Measurements from ENCODE around the gene SMC6. TPM values are rescaled to one million over a fixed set of nuclear protein-coding genes. Genes with fewer than 3 reads are reported as not detected.

SMC6 gene
- total and polyA plus RNA-seq, 10 of the 15 experiments (the other 5 are each of a cell fraction or from before 2014, with no cell fraction given), result 12.8 to 63.8 (median 38.8) TPM

- TF ChIP-seq TCF7 (IDR thresholded peaks at IDR 0.05; ENCODE audit: borderline replicate concordance) (no peak), ZNF592 (IDR thresholded peaks at IDR 0.05) (no peak), HDGF (IDR thresholded peaks at IDR 0.05) (no peak), KDM1A (IDR thresholded peaks at IDR 0.05; ENCODE audit: borderline replicate concordance) (no peak), TARDBP (IDR thresholded peaks at IDR 0.05; ENCODE audit: borderline replicate concordance) (no peak), BACH1 (IDR thresholded peaks at IDR 0.05; ENCODE audit: borderline replicate concordance) (no peak), ZNF207 (IDR thresholded peaks at IDR 0.05; ENCODE audit: borderline replicate concordance) (peak; percentile 34; the same call in 1 of the 2 replicates), NFYB (IDR thresholded peaks at IDR 0.05; ENCODE audit: insufficient read depth, low read depth, low read length) (peak; percentile 74; the same call in 1 of the 2 replicates), SMARCA5 (IDR thresholded peaks at IDR 0.05) (no peak), STAT3 (IDR thresholded peaks at IDR 0.05; ENCODE audit: low read depth, low read length) (no peak), IRF5 (IDR thresholded peaks at IDR 0.05; ENCODE audit: borderline replicate concordance) (no peak), ZNF217 (IDR thresholded peaks at IDR 0.05) (no peak)
- TF ChIP-seq, protein P1, sequence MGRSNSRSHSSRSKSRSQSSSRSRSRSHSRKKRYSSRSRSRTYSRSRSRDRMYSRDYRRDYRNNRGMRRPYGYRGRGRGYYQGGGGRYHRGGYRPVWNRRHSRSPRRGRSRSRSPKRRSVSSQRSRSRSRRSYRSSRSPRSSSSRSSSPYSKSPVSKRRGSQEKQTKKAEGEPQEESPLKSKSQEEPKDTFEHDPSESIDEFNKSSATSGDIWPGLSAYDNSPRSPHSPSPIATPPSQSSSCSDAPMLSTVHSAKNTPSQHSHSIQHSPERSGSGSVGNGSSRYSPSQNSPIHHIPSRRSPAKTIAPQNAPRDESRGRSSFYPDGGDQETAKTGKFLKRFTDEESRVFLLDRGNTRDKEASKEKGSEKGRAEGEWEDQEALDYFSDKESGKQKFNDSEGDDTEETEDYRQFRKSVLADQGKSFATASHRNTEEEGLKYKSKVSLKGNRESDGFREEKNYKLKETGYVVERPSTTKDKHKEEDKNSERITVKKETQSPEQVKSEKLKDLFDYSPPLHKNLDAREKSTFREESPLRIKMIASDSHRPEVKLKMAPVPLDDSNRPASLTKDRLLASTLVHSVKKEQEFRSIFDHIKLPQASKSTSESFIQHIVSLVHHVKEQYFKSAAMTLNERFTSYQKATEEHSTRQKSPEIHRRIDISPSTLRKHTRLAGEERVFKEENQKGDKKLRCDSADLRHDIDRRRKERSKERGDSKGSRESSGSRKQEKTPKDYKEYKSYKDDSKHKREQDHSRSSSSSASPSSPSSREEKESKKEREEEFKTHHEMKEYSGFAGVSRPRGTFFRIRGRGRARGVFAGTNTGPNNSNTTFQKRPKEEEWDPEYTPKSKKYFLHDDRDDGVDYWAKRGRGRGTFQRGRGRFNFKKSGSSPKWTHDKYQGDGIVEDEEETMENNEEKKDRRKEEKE (IDR thresholded peaks at IDR 0.05), result no peak
- TF ChIP-seq, protein P2, sequence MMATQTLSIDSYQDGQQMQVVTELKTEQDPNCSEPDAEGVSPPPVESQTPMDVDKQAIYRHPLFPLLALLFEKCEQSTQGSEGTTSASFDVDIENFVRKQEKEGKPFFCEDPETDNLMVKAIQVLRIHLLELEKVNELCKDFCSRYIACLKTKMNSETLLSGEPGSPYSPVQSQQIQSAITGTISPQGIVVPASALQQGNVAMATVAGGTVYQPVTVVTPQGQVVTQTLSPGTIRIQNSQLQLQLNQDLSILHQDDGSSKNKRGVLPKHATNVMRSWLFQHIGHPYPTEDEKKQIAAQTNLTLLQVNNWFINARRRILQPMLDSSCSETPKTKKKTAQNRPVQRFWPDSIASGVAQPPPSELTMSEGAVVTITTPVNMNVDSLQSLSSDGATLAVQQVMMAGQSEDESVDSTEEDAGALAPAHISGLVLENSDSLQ (IDR thresholded peaks at IDR 0.05), result peak; percentile 69
- TF ChIP-seq, protein P3, sequence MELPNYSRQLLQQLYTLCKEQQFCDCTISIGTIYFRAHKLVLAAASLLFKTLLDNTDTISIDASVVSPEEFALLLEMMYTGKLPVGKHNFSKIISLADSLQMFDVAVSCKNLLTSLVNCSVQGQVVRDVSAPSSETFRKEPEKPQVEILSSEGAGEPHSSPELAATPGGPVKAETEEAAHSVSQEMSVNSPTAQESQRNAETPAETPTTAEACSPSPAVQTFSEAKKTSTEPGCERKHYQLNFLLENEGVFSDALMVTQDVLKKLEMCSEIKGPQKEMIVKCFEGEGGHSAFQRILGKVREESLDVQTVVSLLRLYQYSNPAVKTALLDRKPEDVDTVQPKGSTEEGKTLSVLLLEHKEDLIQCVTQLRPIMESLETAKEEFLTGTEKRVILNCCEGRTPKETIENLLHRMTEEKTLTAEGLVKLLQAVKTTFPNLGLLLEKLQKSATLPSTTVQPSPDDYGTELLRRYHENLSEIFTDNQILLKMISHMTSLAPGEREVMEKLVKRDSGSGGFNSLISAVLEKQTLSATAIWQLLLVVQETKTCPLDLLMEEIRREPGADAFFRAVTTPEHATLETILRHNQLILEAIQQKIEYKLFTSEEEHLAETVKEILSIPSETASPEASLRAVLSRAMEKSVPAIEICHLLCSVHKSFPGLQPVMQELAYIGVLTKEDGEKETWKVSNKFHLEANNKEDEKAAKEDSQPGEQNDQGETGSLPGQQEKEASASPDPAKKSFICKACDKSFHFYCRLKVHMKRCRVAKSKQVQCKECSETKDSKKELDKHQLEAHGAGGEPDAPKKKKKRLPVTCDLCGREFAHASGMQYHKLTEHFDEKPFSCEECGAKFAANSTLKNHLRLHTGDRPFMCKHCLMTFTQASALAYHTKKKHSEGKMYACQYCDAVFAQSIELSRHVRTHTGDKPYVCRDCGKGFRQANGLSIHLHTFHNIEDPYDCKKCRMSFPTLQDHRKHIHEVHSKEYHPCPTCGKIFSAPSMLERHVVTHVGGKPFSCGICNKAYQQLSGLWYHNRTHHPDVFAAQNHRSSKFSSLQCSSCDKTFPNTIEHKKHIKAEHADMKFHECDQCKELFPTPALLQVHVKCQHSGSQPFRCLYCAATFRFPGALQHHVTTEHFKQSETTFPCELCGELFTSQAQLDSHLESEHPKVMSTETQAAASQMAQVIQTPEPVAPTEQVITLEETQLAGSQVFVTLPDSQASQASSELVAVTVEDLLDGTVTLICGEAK (IDR thresholded peaks at IDR 0.05; ENCODE audit: borderline replicate concordance), result peak; percentile 90; the same call in 1 of the 2 replicates
Observed at GRCh38 chr2:17753803-17754663, at the start of gene SMC6, which contains the start of gene GEN1 (continued).
